Activated CD8-positive, alpha-beta T cell treated with anti-CD3 and anti-CD28 coated beads for 36 hours (primary cell): ENCODE measurements around the gene ZNF287. TPM values are rescaled to one million over a fixed set of nuclear protein-coding genes. Genes with fewer than 3 reads are reported as not detected.
"Not testable (repeated sequence)": the region's sequence is repeated elsewhere in the genome, so short reads cannot be mapped to it uniquely, and the experiment has no call there.

Source experiments
- ATAC-seq: fragments of 200-7000 bp; cut with Tn5 transposase; one replicate; pipeline ENCODE4 v1.10.0; 2021; ENCODE audit warnings: mild to moderate bottlenecking, moderate library complexity
- CTCF ChIA-PET: fragments of 350-600 bp; sonication (Branson Sonifier 250); formaldehyde crosslinking; loops from one replicate; lab custom pipeline; 2021; ENCODE audit warnings: antibody characterized with exemption; lab: Charles Lee
- POLR2A ChIA-PET: fragments of 350-600 bp; sonication (Branson Sonifier 250); formaldehyde crosslinking; loops from one replicate; lab custom pipeline; 2021; ENCODE audit warnings: antibody characterized with exemption; lab: Charles Lee
- DNase-seq: peaks from one replicate; pipeline ENCODE4 v3.0.0-alpha.2; 2020
- H3K27ac Mint-ChIP-seq: one replicate; pipeline ENCODE4 v1.8.0; 2021; ENCODE audit warnings: mild to moderate bottlenecking, mixed read lengths
- H3K27me3 Mint-ChIP-seq: one replicate; pipeline ENCODE4 v1.8.0; 2021; ENCODE audit warnings: mixed read lengths
- H3K36me3 Mint-ChIP-seq: one replicate; pipeline ENCODE4 v1.8.0; 2021; ENCODE audit warnings: low read depth, mixed read lengths
- H3K4me1 Mint-ChIP-seq: one replicate; pipeline ENCODE4 v1.8.0; 2021; ENCODE audit warnings: low read depth, mixed read lengths
- H3K4me3 Mint-ChIP-seq: one replicate; pipeline ENCODE4 v1.8.0; 2021; ENCODE audit warnings: mild to moderate bottlenecking, moderate library complexity, mixed read lengths
- H3K9me3 Mint-ChIP-seq: one replicate; pipeline ENCODE4 v1.8.0; 2021; ENCODE audit warnings: mixed read lengths
- CTCF ChIP-seq: fragments of 200-600 bp; IDR thresholded peaks from one replicate; pipeline ENCODE4 v1.8.0; 2022; ENCODE audit warnings: antibody characterized with exemption, mild to moderate bottlenecking
- intact Hi-C: fragments of 100-400 bp; cut with micrococcal nuclease; formaldehyde crosslinking; loops from one replicate; pipeline ENCODE4 v1.10.0; 2022
- total RNA-seq, 2 experiments: library from RNA; stranded (reverse); gene quantifications; one replicate each; pipeline ENCODE4 v1.2.3, GENCODE V29; 2021

Gene ZNF287
- total RNA-seq, 2 experiments from 2014 or later: 6.4 to 9.5 TPM

GRCh38 chr17:16534236-16534635, 34.8 kb downstream of the ZNF287 start:
- H3K36me3 Mint-ChIP-seq: no peaks in the 10 kb centered on the region
- ChIA-PET CTCF (interaction anchor here (1.1 to 1.5 kb wide), 3 partner anchors 12 to 251 kb away, joined by 4 to 6 read pairs (median 4); no protein-coding TSS in a partner anchor), POLR2A (no interaction called here)
- H3K9me3 Mint-ChIP-seq: no peaks in the 10 kb centered on the region
- H3K4me1 Mint-ChIP-seq: peaks cover 10% of the 10 kb centered on the region
- H3K27ac Mint-ChIP-seq: no peak overlapping the region
- H3K4me3 Mint-ChIP-seq: no peak overlapping the region
- H3K27me3 Mint-ChIP-seq: peaks cover 5% of the 10 kb centered on the region
- DNase-seq (no peak), ATAC-seq (no peak)
- TF ChIP-seq CTCF: no peak
- intact Hi-C loops: no loop called here

- ATAC-seq (no peak), DNase-seq (no peak)
- Mint-ChIP-seq H3K4me3 (no peak overlapping the region), H3K36me3 (no peaks in the 10 kb centered on the region), H3K27ac (no peak overlapping the region), H3K27me3 (peaks cover 15% of the 10 kb centered on the region), H3K4me1 (peaks cover 4% of the 10 kb centered on the region), H3K9me3 (no peaks in the 10 kb centered on the region)
- no peak for TF ChIP-seq CTCF
- POLR2A ChIA-PET: no interaction called here
- intact Hi-C loops: no loop called here
- CTCF ChIA-PET: interaction anchor here (1.0 to 2.7 kb wide), 4 partner anchors 9 to 76 kb away, joined by 3 to 19 read pairs (median 5); no protein-coding TSS in a partner anchor
Measured at GRCh38 chr17:16529906-16530305, 39.1 kb downstream of the ZNF287 start.

GRCh38 chr17:16527298-16527697, 41.7 kb downstream of the ZNF287 start:
- ChIA-PET CTCF (interaction anchor here (0.7 to 1.8 kb wide), 4 partner anchors 9 to 164 kb away, joined by 3 to 5 read pairs (median 4); partner anchors contain the start of gene TRPV2), POLR2A (interaction anchor here (0.6 kb wide), 1 partner anchor 104 kb away, joined by 3 read pairs; no protein-coding TSS in a partner anchor)
- peaks cover 7% of the 10 kb centered on the region for H3K4me1 Mint-ChIP-seq
- H3K9me3 Mint-ChIP-seq: no peaks in the 10 kb centered on the region
- H3K4me3 Mint-ChIP-seq: no peak overlapping the region
- intact Hi-C loops: no loop called here
- peaks cover 18% of the 10 kb centered on the region for H3K27me3 Mint-ChIP-seq
- H3K36me3 Mint-ChIP-seq: no peaks in the 10 kb centered on the region
- TF ChIP-seq CTCF: no peak
- DNase-seq: no peak
- ATAC-seq: no peak
- no peak overlapping the region for H3K27ac Mint-ChIP-seq

- H3K36me3 Mint-ChIP-seq, H3K4me3 Mint-ChIP-seq, H3K27ac Mint-ChIP-seq, ATAC-seq, DNase-seq, intact Hi-C loops, POLR2A ChIA-PET, H3K9me3 Mint-ChIP-seq, H3K4me1 Mint-ChIP-seq: not testable (repeated sequence)
- CTCF ChIA-PET: interaction anchor here (0.9 to 9.8 kb wide), 3 partner anchors 64 to 161 kb away, joined by 3 to 116 read pairs (median 90); no protein-coding TSS in a partner anchor
- peaks cover 18% of the 10 kb centered on the region for H3K27me3 Mint-ChIP-seq
Measured at GRCh38 chr17:16525556-16525955, 43.4 kb downstream of the ZNF287 start.

- POLR2A ChIA-PET: interaction anchor here (0.7 to 2.0 kb wide), 3 partner anchors 81 to 420 kb away, joined by 3 to 4 read pairs (median 4); partner anchors contain the start of gene CENPV
- intact Hi-C loops: loop anchor here (2.0 kb wide), 2 partner anchors 68 to 156 kb away; no protein-coding TSS in a partner anchor
Measured at GRCh38 chr17:16521070-16521727, 47.8 kb downstream of the ZNF287 start.

More at GRCh38 chr17:16521070-16521727, 47.8 kb downstream of the ZNF287 start:
- peak; percentile 90 for TF ChIP-seq CTCF
- no peak overlapping the region for H3K4me3 Mint-ChIP-seq
- no peaks in the 10 kb centered on the region for H3K9me3 Mint-ChIP-seq
- ATAC-seq: peak; percentile 97
- H3K36me3 Mint-ChIP-seq: no peaks in the 10 kb centered on the region
- CTCF ChIA-PET: interaction anchor here (0.6 to 9.8 kb wide), 38 partner anchors 10 to 266 kb away, joined by 3 to 116 read pairs (median 5); partner anchors contain the start of gene CENPV
- peaks cover 27% of the 10 kb centered on the region for H3K27me3 Mint-ChIP-seq
- peak; percentile 76 for DNase-seq
- H3K27ac Mint-ChIP-seq: no peak overlapping the region
- peaks cover 9% of the 10 kb centered on the region for H3K4me1 Mint-ChIP-seq
